Mucosa of descending colon (tissue), 3 donors: ENCODE results near the gene PIK3CG. TPM values are rescaled to one million over a fixed set of nuclear protein-coding genes. Genes with fewer than 3 reads are reported as not detected.

Experiments used
- ATAC-seq: fragments of 200-7000 bp; cut with Tn5 transposase; one replicate; pipeline ENCODE4 v1.9.1; 2020; ENCODE audit warnings: mild to moderate bottlenecking, moderate library complexity
- DNase-seq, 3 donors: peaks; one replicate each; pipeline ENCODE4 v3.0.0-alpha.2; 2020
- H3K36me3 ChIP-seq: fragments of 200-600 bp; one replicate; pipeline ENCODE4 v1.8.0; 2021; ENCODE audit warnings: low read depth, mild to moderate bottlenecking
- H3K4me1 ChIP-seq: fragments of 200-600 bp; one replicate; pipeline ENCODE4 v1.8.0; 2021; ENCODE audit warnings: low read depth, mild to moderate bottlenecking
- H3K4me3 ChIP-seq: fragments of 200-600 bp; one replicate; pipeline ENCODE4 v1.8.0; 2021; ENCODE audit warnings: mild to moderate bottlenecking
- H3K9me3 ChIP-seq: fragments of 200-600 bp; one replicate; pipeline ENCODE4 v1.8.0; 2021; ENCODE audit warnings: mild to moderate bottlenecking
- intact Hi-C, 2 donors: fragments of 100-400 bp; cut with DNase I in 1 of 2; cut with micrococcal nuclease in 1 of 2; formaldehyde crosslinking; loops; one replicate each; pipeline versions ENCODE4 v1.11.0 to v1.11.1; 2022; cut with DNase I, micrococcal nuclease
- total RNA-seq, 3 donors: library from RNA; stranded (reverse); fragmentation: NEBNext Ultra II Directional in 2 of 3; extraction: Animal tissue kit (Norgen Biotek cat#: 25700) in 2 of 3; gene quantifications; one replicate each; pipeline versions ENCODE4 v1.2.1 to v1.2.4, GENCODE V29; 2021 to 2023
- TF ChIP-seq, protein P1 (sequence below): fragments of 200-600 bp; IDR thresholded peaks from one replicate; pipeline ENCODE4 v1.8.0; 2022; ENCODE audit warnings: antibody characterized with exemption, mild to moderate bottlenecking
- donor health status: DM: no; HTN: no; CAD: no; lungs with moderate emphysema.
- donor health status: DM: no; HTN: no; CAD: no.
- donor health status: DM: no; HTN: yes; CAD: no.

PIK3CG gene
- total RNA-seq, 3 donors from 2014 or later = 3.1 to 7.1 (median 5.5) TPM

DNA sequence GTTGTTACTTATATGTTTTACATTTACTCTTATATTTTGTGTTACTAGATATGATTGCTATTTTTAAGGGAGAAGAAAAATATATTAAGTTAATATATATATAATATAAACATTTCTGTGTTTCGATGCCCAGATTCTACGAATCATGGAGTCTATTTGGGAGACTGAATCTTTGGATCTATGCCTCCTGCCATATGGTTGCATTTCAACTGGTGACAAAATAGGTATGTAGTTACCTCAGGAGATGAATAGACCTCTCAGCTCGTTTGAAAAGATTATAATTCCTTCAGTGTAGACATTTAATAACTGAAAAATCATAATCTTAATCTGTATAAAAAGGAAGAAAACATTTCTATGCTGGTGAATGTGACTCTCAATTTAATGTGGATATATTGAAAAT lies 16.9 kb downstream of the PIK3CG start:
- H3K36me3 ChIP-seq = no peaks in the 10 kb centered on the region
- intact Hi-C loops = no loop called here
- no peak overlapping the region for H3K4me3 ChIP-seq
- H3K9me3 ChIP-seq = no peaks in the 10 kb centered on the region
- ATAC-seq (no peak), DNase-seq (no peak)
- TF ChIP-seq, protein P1, sequence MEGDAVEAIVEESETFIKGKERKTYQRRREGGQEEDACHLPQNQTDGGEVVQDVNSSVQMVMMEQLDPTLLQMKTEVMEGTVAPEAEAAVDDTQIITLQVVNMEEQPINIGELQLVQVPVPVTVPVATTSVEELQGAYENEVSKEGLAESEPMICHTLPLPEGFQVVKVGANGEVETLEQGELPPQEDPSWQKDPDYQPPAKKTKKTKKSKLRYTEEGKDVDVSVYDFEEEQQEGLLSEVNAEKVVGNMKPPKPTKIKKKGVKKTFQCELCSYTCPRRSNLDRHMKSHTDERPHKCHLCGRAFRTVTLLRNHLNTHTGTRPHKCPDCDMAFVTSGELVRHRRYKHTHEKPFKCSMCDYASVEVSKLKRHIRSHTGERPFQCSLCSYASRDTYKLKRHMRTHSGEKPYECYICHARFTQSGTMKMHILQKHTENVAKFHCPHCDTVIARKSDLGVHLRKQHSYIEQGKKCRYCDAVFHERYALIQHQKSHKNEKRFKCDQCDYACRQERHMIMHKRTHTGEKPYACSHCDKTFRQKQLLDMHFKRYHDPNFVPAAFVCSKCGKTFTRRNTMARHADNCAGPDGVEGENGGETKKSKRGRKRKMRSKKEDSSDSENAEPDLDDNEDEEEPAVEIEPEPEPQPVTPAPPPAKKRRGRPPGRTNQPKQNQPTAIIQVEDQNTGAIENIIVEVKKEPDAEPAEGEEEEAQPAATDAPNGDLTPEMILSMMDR = no peak
- H3K4me1 ChIP-seq = no peaks in the 10 kb centered on the region

DNA sequence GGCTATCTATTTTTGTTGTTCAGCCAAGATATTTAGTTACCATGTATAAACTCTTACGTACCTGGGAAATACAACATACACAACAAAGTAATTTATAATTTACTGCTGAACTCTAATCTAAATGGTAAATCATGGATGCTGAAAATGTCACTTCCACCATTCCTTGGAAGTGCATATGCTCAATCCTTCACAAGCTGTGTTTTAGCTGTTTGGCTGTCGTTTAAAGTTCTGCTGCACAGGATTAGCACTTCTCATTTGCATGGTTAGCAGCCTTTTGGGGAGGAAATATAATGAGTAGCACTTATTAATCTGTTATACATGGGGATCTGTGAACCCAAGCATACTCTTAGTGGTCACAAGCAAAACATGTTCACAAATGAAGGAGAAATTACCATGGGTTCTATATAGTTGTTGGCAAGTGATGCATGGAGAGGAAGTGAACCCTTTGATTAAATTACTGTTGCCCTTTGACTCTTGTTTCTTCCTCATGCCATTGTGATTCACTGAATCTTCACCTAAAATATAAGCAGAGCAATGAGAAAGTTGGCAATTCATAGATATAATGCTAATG lies 18.5 kb downstream of the PIK3CG start:
- H3K9me3 ChIP-seq = no peaks in the 10 kb centered on the region
- no peak overlapping the region for H3K4me3 ChIP-seq
- H3K36me3 ChIP-seq = no peaks in the 10 kb centered on the region
- TF ChIP-seq, protein P1 = no peak
- ATAC-seq (no peak), DNase-seq (no peak)
- intact Hi-C loops = no loop called here
- H3K4me1 ChIP-seq = no peaks in the 10 kb centered on the region

DNA sequence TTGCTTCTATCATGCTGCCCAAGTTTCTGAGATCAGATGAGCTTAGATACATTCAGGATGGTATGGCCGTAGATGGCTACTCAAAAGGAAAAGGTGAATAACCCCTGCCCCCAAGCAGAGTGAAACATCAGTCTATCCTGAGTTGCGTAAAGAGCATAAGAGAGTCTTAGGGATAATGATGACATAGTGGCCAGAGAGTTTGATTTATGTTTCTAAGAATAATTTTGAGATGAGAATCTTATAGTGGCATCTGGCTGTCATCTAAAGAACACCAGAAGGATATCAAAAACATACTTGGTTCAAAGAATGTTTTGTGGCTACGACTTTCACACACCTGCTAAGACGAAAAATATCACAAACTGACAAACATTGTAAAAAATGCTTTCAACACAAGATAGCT lies 20.6 kb downstream of the PIK3CG start:
- TF ChIP-seq, protein P1 = no peak
- no peak overlapping the region for H3K4me3 ChIP-seq
- DNase-seq (no peak), ATAC-seq (no peak)
- no peaks in the 10 kb centered on the region for H3K36me3 ChIP-seq
- H3K9me3 ChIP-seq = no peaks in the 10 kb centered on the region
- intact Hi-C loops = no loop called here
- H3K4me1 ChIP-seq = no peaks in the 10 kb centered on the region

DNA sequence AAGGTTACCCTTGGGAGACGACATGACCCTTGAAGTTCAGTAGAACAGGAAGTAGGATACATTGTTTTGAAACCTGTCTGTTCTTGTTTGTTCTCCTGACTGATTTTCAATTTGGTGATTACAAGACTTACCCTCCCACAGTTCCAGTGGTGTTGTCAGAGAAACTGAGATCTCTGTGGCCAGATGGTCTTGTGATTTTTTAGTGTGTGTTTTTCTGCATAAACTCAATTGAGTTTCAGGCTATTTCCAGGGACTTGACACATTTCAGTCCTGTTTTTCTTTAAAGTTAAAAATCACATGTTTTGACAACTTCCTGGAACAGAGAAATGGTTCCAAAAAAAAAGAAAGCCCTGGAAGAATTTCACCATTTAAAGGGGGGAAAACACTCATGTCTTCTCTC lies 22.3 kb downstream of the PIK3CG start:
- Histone ChIP-seq H3K9me3 (no peaks in the 10 kb centered on the region), H3K36me3 (no peaks in the 10 kb centered on the region), H3K4me3 (no peak overlapping the region), H3K4me1 (no peaks in the 10 kb centered on the region)
- no peak for ATAC-seq
- intact Hi-C loops = no loop called here
- no peak for DNase-seq
- TF ChIP-seq, protein P1 = no peak

DNA sequence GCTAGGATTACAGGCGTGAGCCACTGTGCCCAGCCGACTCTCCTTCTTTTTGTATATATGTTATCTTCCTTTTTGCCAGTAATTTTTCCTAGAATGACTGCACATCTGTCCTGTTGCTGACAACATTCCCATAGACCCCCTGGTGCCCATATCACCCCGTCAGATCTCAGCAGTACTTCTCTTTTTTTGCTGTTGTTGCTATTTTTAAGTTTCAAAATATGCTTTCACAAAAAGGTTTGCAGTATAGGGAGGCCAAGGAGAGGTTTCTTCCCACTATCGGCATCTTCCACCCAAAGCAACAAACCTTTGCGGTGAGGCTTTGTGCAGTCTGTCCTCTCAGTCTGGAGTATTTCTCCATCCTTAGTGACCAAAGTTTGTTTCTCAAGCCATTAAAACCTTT lies 23.1 kb downstream of the PIK3CG start:
- Histone ChIP-seq H3K36me3 (no peaks in the 10 kb centered on the region), H3K4me1 (no peaks in the 10 kb centered on the region), H3K4me3 (no peak overlapping the region), H3K9me3 (no peaks in the 10 kb centered on the region)
- no peak for DNase-seq
- intact Hi-C loops = no loop called here
- no peak for ATAC-seq
- TF ChIP-seq, protein P1 = no peak

DNA sequence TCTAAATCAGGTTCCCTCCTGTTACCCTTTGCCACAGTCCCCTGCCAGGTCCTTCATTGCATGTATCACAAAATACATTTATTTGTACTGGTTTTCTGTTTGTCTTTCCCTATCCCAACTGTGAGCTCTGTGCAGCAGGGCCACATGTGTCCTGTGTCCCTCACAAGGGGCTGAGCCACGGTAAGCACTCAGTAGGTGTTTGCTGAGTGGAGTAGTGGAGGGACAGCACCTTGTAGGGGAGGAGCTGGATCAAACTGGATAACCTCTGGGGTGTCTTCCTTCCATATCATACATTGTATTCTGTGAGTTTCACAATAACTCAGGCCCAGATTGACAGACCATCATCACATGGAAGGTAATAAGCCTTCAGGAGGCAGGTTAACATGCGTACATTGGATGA lies 25.9 kb downstream of the PIK3CG start:
- Histone ChIP-seq H3K4me3 (no peak overlapping the region), H3K9me3 (no peaks in the 10 kb centered on the region), H3K4me1 (no peaks in the 10 kb centered on the region), H3K36me3 (no peaks in the 10 kb centered on the region)
- intact Hi-C loops = no loop called here
- no peak for DNase-seq
- TF ChIP-seq, protein P1 = no peak
- no peak for ATAC-seq
